SK-N-MC (cell line): Measurements from ENCODE around the gene MPPE1.

Source experiments
- EZH2 ChIP-seq: fragments of 200-600 bp; sonication (generic); IDR thresholded peaks from one replicate; pipeline ENCODE4 v1.6.1; 2017; ENCODE audit warnings: antibody characterized with exemption
- POLR2AphosphoS5 ChIP-seq: IDR thresholded peaks from 2 replicates; pipeline ENCODE4 v1.6.1; 2012; ENCODE audit warnings: mild to moderate bottlenecking, low read depth, low read length, borderline replicate concordance

GRCh38 chr18:11906926-11907874 is 917 bp downstream of the MPPE1 start:
- TF ChIP-seq EZH2 (no peak), POLR2AphosphoS5 (no peak)
